NB4 (cell line): ENCODE data around the gene ADARB2.

ENCODE experiments used
- DNase-seq: peaks from one replicate; pipeline ENCODE4 v3.0.0; 2010; ENCODE audit warnings: low read depth
- H3K4me3 ChIP-seq: one replicate; pipeline ENCODE4 v1.5.1; 2011; ENCODE audit warnings: mild to moderate bottlenecking, low read depth, low read length, moderate library complexity
- CTCF ChIP-seq: IDR thresholded peaks from one replicate; pipeline ENCODE4 v1.5.1; 2012; ENCODE audit warnings: low read depth, low read length
- MAX ChIP-seq: IDR thresholded peaks from 2 replicates; pipeline ENCODE4 v1.6.1; 2011; ENCODE audit warnings: low read depth, low read length
- MYC ChIP-seq: IDR thresholded peaks from 2 replicates; pipeline ENCODE4 v1.6.1; 2011; ENCODE audit warnings: low read depth, low read length
- POLR2A ChIP-seq: IDR thresholded peaks from 2 replicates; pipeline ENCODE4 v1.6.1; 2011; ENCODE audit warnings: mild to moderate bottlenecking; ENCODE audit not compliant: insufficient read length; ENCODE audit errors: extremely low read depth

ADARB2 gene

GRCh38 chr10:1195828-1196227, 541.5 kb downstream of the ADARB2 start:
- no peak overlapping the region for H3K4me3 ChIP-seq
- TF ChIP-seq POLR2A (no peak), MYC (no peak), CTCF (no peak), MAX (no peak)
- DNase-seq, result no peak

- no peak overlapping the region for H3K4me3 ChIP-seq
- TF ChIP-seq MYC (no peak), CTCF (no peak), MAX (no peak), POLR2A (no peak)
- DNase-seq, result no peak
These were observed 543.2 kb downstream of the ADARB2 start for GRCh38 chr10:1194161-1194560.

GRCh38 chr10:1193561-1193960, 543.8 kb downstream of the ADARB2 start:
- H3K4me3 ChIP-seq, result no peak overlapping the region
- TF ChIP-seq MAX, result no peak
- no peak for DNase-seq

- no peak overlapping the region for H3K4me3 ChIP-seq
- TF ChIP-seq MAX (no peak), MYC (no peak), CTCF (no peak), POLR2A (no peak)
- no peak for DNase-seq
These were observed 545.6 kb downstream of the ADARB2 start for GRCh38 chr10:1191752-1192151.

GRCh38 chr10:1190791-1191490, 546.4 kb downstream of the ADARB2 start:
- TF ChIP-seq MAX, result no peak
- TF ChIP-seq CTCF, result no peak
- no peak for DNase-seq
- H3K4me3 ChIP-seq, result no peak overlapping the region

GRCh38 chr10:1190052-1190395, 547.3 kb downstream of the ADARB2 start:
- TF ChIP-seq CTCF (no peak), MAX (no peak), POLR2A (no peak), MYC (no peak)
- H3K4me3 ChIP-seq, result no peak overlapping the region
- DNase-seq, result no peak
